BLaER1 treated with 17β-estradiol and CSF1 and Interleukin-3, amounts not matched to agents 10 nM and 100 nM (cell line): ENCODE results near the gene TMEM8B.

Experiments used
- H3K27ac ChIP-seq, 11 experiments: shearing (Covaris generic); formaldehyde crosslinking; 2 replicates each; pipeline ENCODE4 v1.8.1; 2022
- H3K27me3 ChIP-seq, 11 experiments: shearing (Covaris generic); formaldehyde crosslinking; 2 replicates each; pipeline ENCODE4 v1.8.1; 2022
- H3K36me3 ChIP-seq, 11 experiments: shearing (Covaris generic); formaldehyde crosslinking; 2 replicates each; pipeline ENCODE4 v1.8.1; 2022
- H3K4me1 ChIP-seq, 10 experiments: shearing (Covaris generic); formaldehyde crosslinking; 2 replicates each; pipeline ENCODE4 v1.8.1; 2022
- H3K4me2 ChIP-seq, 11 experiments: shearing (Covaris generic); formaldehyde crosslinking; 2 replicates each; pipeline ENCODE4 v1.8.1; 2022
- H3K4me3 ChIP-seq, 10 experiments: shearing (Covaris generic); formaldehyde crosslinking; 2 replicates each; pipeline ENCODE4 v1.8.1; 2022
- H3K9ac ChIP-seq, 11 experiments: shearing (Covaris generic); formaldehyde crosslinking; 2 replicates each; pipeline ENCODE4 v1.8.1; 2022
- H3K9me3 ChIP-seq, 11 experiments: shearing (Covaris generic); formaldehyde crosslinking; replicated peaks in 1 of 11; 2 replicates each; pipeline ENCODE4 v1.8.1; 2022
- H4K20me1 ChIP-seq, 11 experiments: shearing (Covaris generic); formaldehyde crosslinking; 2 replicates each; pipeline ENCODE4 v1.8.1; 2022
- Cebpa-rat ChIP-seq, 11 experiments: shearing (Covaris generic); IDR thresholded peaks; 2 replicates each; pipeline ENCODE4 v1.8.1; 2022

The TMEM8B gene

DNA sequence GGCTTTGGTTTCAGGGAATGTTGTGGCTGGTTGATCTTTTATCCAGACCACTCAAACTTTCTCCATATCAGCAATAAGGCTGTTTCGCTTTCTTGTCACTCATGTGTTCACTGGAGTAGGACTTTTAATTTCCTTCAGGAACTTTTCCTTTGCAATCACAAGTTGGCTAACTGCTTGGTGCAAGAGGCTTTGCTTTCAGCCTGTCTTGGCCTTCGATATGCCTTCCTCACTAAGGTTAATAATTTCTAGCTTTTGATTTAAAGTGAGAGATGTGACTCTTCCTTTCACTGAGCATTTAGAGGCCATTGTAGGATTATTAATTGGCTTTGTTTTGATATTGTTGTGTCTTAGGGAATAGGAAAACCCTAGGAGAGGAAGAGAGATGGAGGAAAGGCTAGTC lies 70.0 kb downstream of the TMEM8B start:
- H3K4me3 ChIP-seq = no peak overlapping the region
- no peak overlapping the region for H3K4me2 ChIP-seq
- 0 out of 20 replicates have a peak, but pooled peaks cover 0 to 5% (median 0%) of the 10 kb centered on the region in 10 experiments for H3K4me1 ChIP-seq
- TF ChIP-seq Cebpa-rat (IDR thresholded peaks at IDR 0.05) = no peak
- no peaks in the 10 kb centered on the region for H4K20me1 ChIP-seq
- no peaks in the 10 kb centered on the region for H3K9me3 ChIP-seq
- no peaks in the 10 kb centered on the region for H3K27me3 ChIP-seq
- H3K27ac ChIP-seq = no peak overlapping the region
- H3K36me3 ChIP-seq = no peaks in the 10 kb centered on the region
- H3K9ac ChIP-seq = no peak overlapping the region

GRCh38 chr9:35903049-35903448 lies 74.0 kb downstream of the TMEM8B start:
- Histone ChIP-seq H3K9me3 (no peaks in the 10 kb centered on the region), H3K4me1 (peaks cover 13 to 27% (median 17%) of the 10 kb centered on the region in 10 experiments), H3K36me3 (no peaks in the 10 kb centered on the region)

GRCh38 chr9:35904338-35904737 lies 75.3 kb downstream of the TMEM8B start:
- TF ChIP-seq Cebpa-rat (IDR thresholded peaks at IDR 0.05) = no peak

More at GRCh38 chr9:35903049-35903448, 74.0 kb downstream of the TMEM8B start:
- H3K27ac ChIP-seq = no peak overlapping the region
- H3K9ac ChIP-seq = no peak overlapping the region
- TF ChIP-seq Cebpa-rat (IDR thresholded peaks at IDR 0.05) = no peak
- no peaks in the 10 kb centered on the region for H3K27me3 ChIP-seq
- H3K4me2 ChIP-seq = no peak overlapping the region
- H3K4me3 ChIP-seq = no peak overlapping the region
- H4K20me1 ChIP-seq = no peaks in the 10 kb centered on the region

GRCh38 chr9:35905051-35905781 lies 76.2 kb downstream of the TMEM8B start:
- no peaks in the 10 kb centered on the region for H3K9me3 ChIP-seq
- H3K9ac ChIP-seq = no peak overlapping the region
- H3K4me3 ChIP-seq = no peak overlapping the region
- no peaks in the 10 kb centered on the region for H4K20me1 ChIP-seq
- no peak overlapping the region for H3K27ac ChIP-seq
- H3K4me2 ChIP-seq = 0 out of 22 replicates have a peak overlapping the region, but pooled peaks of 2 of the 11 experiments have one; percentile 11 to 12
- TF ChIP-seq Cebpa-rat (IDR thresholded peaks at IDR 0.05) = no peak
- no peaks in the 10 kb centered on the region for H3K27me3 ChIP-seq
- peaks cover 27 to 49% (median 38%) of the 10 kb centered on the region in 10 experiments for H3K4me1 ChIP-seq
- H3K36me3 ChIP-seq = no peaks in the 10 kb centered on the region

More at GRCh38 chr9:35904338-35904737, 75.3 kb downstream of the TMEM8B start:
- H3K4me2 ChIP-seq = peak overlapping the region in 1 of 11 experiments; percentile 14; a peak in 1 of 22 replicates
- H3K36me3 ChIP-seq = no peaks in the 10 kb centered on the region
- H3K27me3 ChIP-seq = no peaks in the 10 kb centered on the region
- H3K4me1 ChIP-seq = peaks cover 24 to 40% (median 30%) of the 10 kb centered on the region in 10 experiments
- H3K27ac ChIP-seq = no peak overlapping the region
- no peaks in the 10 kb centered on the region for H3K9me3 ChIP-seq
- no peaks in the 10 kb centered on the region for H4K20me1 ChIP-seq
- H3K4me3 ChIP-seq = no peak overlapping the region
- H3K9ac ChIP-seq = no peak overlapping the region

DNA sequence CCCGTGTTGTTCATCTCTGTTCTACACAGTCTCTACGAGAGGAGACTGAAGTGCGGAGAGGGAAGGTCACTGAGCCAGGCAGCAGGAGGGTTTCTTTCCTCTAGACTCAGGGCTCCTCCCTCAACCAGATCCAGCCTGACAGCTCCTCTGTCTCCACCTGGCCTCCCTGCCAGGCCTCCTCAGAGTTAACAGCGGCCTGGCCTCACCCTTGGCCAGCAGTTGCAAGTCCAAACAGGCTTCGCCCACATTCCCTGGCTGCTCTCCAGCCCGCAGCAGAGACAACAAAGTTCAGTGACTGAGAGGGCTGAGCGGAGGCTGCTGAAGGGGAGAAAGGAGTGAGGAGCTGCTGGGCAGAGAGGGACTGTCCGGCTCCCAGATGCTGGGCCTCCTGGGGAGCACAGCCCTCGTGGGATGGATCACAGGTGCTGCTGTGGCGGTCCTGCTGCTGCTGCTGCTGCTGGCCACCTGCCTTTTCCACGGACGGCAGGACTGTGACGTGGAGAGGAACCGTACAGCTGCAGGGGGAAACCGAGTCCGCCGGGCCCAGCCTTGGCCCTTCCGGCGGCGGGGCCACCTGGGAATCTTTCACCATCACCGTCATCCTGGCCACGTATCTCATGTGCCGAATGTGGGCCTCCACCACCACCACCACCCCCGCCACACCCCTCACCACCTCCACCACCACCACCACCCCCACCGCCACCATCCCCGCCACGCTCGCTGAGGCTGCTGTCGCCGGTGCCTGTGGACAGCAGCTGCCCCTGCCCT lies 77.1 kb downstream of the TMEM8B start, which contains the start of gene HRCT1:
Gene HRCT1 (plus strand): TSS at position 291 of the 768 bp plus-strand sequence. CDS start 86 bp downstream, at position 377.
- no peaks in the 10 kb centered on the region for H3K27me3 ChIP-seq
- H4K20me1 ChIP-seq = no peaks in the 10 kb centered on the region
- no peak within 1 kb of the TSS for H3K4me3 ChIP-seq
- no peaks in the 10 kb centered on the region for H3K36me3 ChIP-seq
- H3K4me1 ChIP-seq = peaks cover 36 to 58% (median 47%) of the 10 kb centered on the region in 10 experiments
- H3K4me2 ChIP-seq = peak within 1 kb of the TSS; percentile 56 to 89 (median 81); a peak in 19 of 22 replicates
- TF ChIP-seq Cebpa-rat (IDR thresholded peaks at IDR 0.05) = no peak
- no peak within 1 kb of the TSS for H3K9ac ChIP-seq
- peak within 1 kb of the TSS in 1 of 11 experiments; percentile 80; a peak in 1 of 22 replicates for H3K27ac ChIP-seq
- H3K9me3 ChIP-seq = no peaks in the 10 kb centered on the region

- Histone ChIP-seq H3K4me3 (no peak overlapping the region), H3K4me2 (peak overlapping the region; percentile 56 to 89 (median 81)), H3K4me1 (peaks cover 45 to 66% (median 56%) of the 10 kb centered on the region in 10 experiments), H3K9me3 (no peaks in the 10 kb centered on the region), H3K27ac (peak overlapping the region in 7 of 11 experiments; percentile 19 to 80 (median 74); a peak in 9 of 22 replicates), H4K20me1 (no peaks in the 10 kb centered on the region), H3K9ac (0 out of 22 replicates have a peak overlapping the region, but pooled peaks of 1 of the 11 experiments have one; percentile 58), H3K27me3 (no peaks in the 10 kb centered on the region), H3K36me3 (no peaks in the 10 kb centered on the region)
- no peak for TF ChIP-seq Cebpa-rat (IDR thresholded peaks at IDR 0.05)
Observed at GRCh38 chr9:35906923-35907699, 78.1 kb downstream of the TMEM8B start.

GRCh38 chr9:35907711-35908503 lies 78.9 kb downstream of the TMEM8B start:
- peak overlapping the region in 1 of 10 experiments; percentile 12; a peak in 1 of 20 replicates for H3K4me3 ChIP-seq
- H3K9me3 ChIP-seq = no peaks in the 10 kb centered on the region
- H4K20me1 ChIP-seq = no peaks in the 10 kb centered on the region
- H3K27me3 ChIP-seq = no peaks in the 10 kb centered on the region
- peaks cover 45 to 66% (median 56%) of the 10 kb centered on the region in 10 experiments for H3K4me1 ChIP-seq
- no peak for TF ChIP-seq Cebpa-rat (IDR thresholded peaks at IDR 0.05)
- H3K4me2 ChIP-seq = peak overlapping the region; percentile 56 to 89 (median 81)
- H3K9ac ChIP-seq = peak overlapping the region in 6 of 11 experiments; percentile 19 to 61 (median 46); a peak in 10 of 22 replicates
- peak overlapping the region in 9 of 11 experiments; percentile 18 to 80 (median 74); a peak in 16 of 22 replicates for H3K27ac ChIP-seq
- H3K36me3 ChIP-seq = no peaks in the 10 kb centered on the region
